A549 treated with AZD9567 at 1 μM for 4 hours (cell line): ENCODE data around the gene SLC25A3. TPM values are rescaled to one million over a fixed set of nuclear protein-coding genes. Genes with fewer than 3 reads are reported as not detected.

ENCODE experiments used
- total RNA-seq: library from RNA; stranded (reverse); fragments of 200-300 nt; extraction: Qiagen RNA extraction; gene quantifications from 5 replicates; pipeline ENCODE4 v1.2.3, GENCODE V29; 2022; ENCODE audit not compliant: insufficient read depth

The SLC25A3 gene
- total RNA-seq = 734 to 805 TPM (median 785 TPM) in 5 replicates

GRCh38 chr12:98593351-98594049, at the start of gene SLC25A3:
Gene SLC25A3, plus strand, starts transcription at chr12:98593686. Its CDS starts 293 bp downstream, at chr12:98593979.

GRCh38 chr12:98644712-98645571, 51.5 kb downstream of the SLC25A3 start, which contains the start of the genes APAF1 and IKBIP:
Gene APAF1, plus strand, starts transcription at chr12:98645290. Its CDS starts 3,070 bp downstream, at chr12:98648360.
Gene IKBIP, minus strand, starts transcription at chr12:98644788. Its CDS starts 87 bp downstream, at chr12:98644701.

Other genes starting within 250 kb of the SLC25A3 start
- gene TMPO, start 78.1 kb upstream of the SLC25A3 start, total RNA-seq = 65.1 to 110 TPM (median 80.3 TPM) in 5 replicates
- 62.3 to 77.3 TPM (median 73.4 TPM) in 5 replicates for gene IKBIP, start 51.1 kb downstream of the SLC25A3 start, total RNA-seq
- gene APAF1, start 51.6 kb downstream of the SLC25A3 start, total RNA-seq = 10.0 to 15.4 TPM (median 13.8 TPM) in 5 replicates